ENCODE measurements around the gene TARBP2.

GRCh38 chr12:53454707-53455106 is 46.4 kb upstream of the TARBP2 start:
- TF ChIP-seq POLR2A (IDR thresholded peaks at IDR 0.05): no peak
- no peak for TF ChIP-seq CTCF (IDR thresholded peaks at IDR 0.05)

Data from body of pancreas (tissue), 4 donors.